Mesothelial cell of epicardium (in vitro differentiated cells): Measurements from ENCODE around the gene GYG1. TPM values are rescaled to one million over a fixed set of nuclear protein-coding genes. Genes with fewer than 3 reads are reported as not detected.

Source experiments
- DNase-seq, 2 experiments: peaks; one replicate each; pipeline ENCODE4 v3.0.0; 2021; ENCODE audit warnings: low spot score in 2 of 2; ENCODE audit not compliant: unreplicated experiment in 2 of 2
- H3K27ac Mint-ChIP-seq: 2 replicates; pipeline ENCODE4 v1.8.0; 2021; ENCODE audit warnings: mixed read lengths
- H3K27me3 Mint-ChIP-seq: 2 replicates; pipeline ENCODE4 v1.8.0; 2021; ENCODE audit warnings: low read depth, mixed read lengths
- H3K36me3 Mint-ChIP-seq: 2 replicates; pipeline ENCODE4 v1.8.0; 2021; ENCODE audit warnings: mixed read lengths
- H3K4me1 Mint-ChIP-seq: 2 replicates; pipeline ENCODE4 v1.8.0; 2021; ENCODE audit warnings: mixed read lengths
- H3K4me3 Mint-ChIP-seq: 2 replicates; pipeline ENCODE4 v1.8.0; 2021; ENCODE audit warnings: mild to moderate bottlenecking, moderate library complexity, mixed read lengths
- H3K9me3 Mint-ChIP-seq: 2 replicates; pipeline ENCODE4 v1.8.0; 2021; ENCODE audit warnings: mixed read lengths
- CTCF ChIP-seq: fragments of 200-600 bp; sonication (generic); IDR thresholded peaks from one replicate; pipeline ENCODE4 v1.5.0; 2021; ENCODE audit warnings: antibody characterized with exemption; ENCODE audit not compliant: unreplicated experiment
- total RNA-seq: library from RNA; stranded (reverse); gene quantifications from 3 replicates; pipeline ENCODE4 v1.2.1, GENCODE V29; 2021

Gene GYG1
- total RNA-seq, 1 donor from 2014 or later, result 20.9 TPM

- H3K36me3 Mint-ChIP-seq, result peaks cover 62% of the 10 kb centered on the region
- no peaks in the 10 kb centered on the region for H3K4me1 Mint-ChIP-seq
- H3K27ac Mint-ChIP-seq, result no peak overlapping the region
- no peak overlapping the region for H3K4me3 Mint-ChIP-seq
- DNase-seq, result no peak
- no peaks in the 10 kb centered on the region for H3K27me3 Mint-ChIP-seq
- H3K9me3 Mint-ChIP-seq, result peaks cover 6% of the 10 kb centered on the region
- no peak for TF ChIP-seq CTCF
These were observed 67.3 kb downstream of the GYG1 start for GRCh38 chr3:149058602-149059001.

DNA sequence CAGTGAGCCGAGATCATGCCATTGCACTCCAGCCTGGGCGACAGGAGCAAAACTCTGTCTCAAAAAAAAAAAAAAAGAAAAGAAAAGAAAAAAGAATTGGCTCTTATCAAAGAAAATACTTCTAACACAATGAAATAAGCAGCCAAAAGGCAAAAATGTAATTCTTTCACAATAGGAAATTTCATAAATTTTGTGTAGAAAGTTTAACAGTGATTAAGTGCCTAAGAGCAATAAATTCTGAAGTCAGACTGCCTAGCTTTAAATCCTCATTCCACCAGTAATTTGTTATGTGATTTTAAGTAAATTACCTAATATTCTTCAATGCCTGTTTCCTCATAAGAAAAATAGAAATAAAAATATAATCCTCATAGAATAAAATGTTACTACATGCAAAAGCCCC, 70.4 kb downstream of the GYG1 start:
- no peaks in the 10 kb centered on the region for H3K27me3 Mint-ChIP-seq
- no peak overlapping the region for H3K27ac Mint-ChIP-seq
- H3K36me3 Mint-ChIP-seq, result peaks cover 59% of the 10 kb centered on the region
- H3K4me3 Mint-ChIP-seq, result no peak overlapping the region
- DNase-seq, result no peak
- H3K4me1 Mint-ChIP-seq, result no peaks in the 10 kb centered on the region
- no peak for TF ChIP-seq CTCF
- no peaks in the 10 kb centered on the region for H3K9me3 Mint-ChIP-seq

GRCh38 chr3:149067883-149068282, 76.5 kb downstream of the GYG1 start:
- Mint-ChIP-seq H3K9me3 (no peaks in the 10 kb centered on the region), H3K4me1 (no peaks in the 10 kb centered on the region), H3K27me3 (no peaks in the 10 kb centered on the region), H3K27ac (no peak overlapping the region), H3K36me3 (peaks cover 43% of the 10 kb centered on the region), H3K4me3 (no peak overlapping the region)
- DNase-seq, result no peak
- no peak for TF ChIP-seq CTCF

Other genes with a start within 250 kb of the GYG1 start
- 11.5 to 16.2 TPM (median 11.9 TPM) in 3 replicates for gene CPB1, start 163.7 kb upstream of the GYG1 start, total RNA-seq
- 0.13 TPM in 1 of 3 replicates, not detected in the others for gene CPA3, start 126.2 kb upstream of the GYG1 start, total RNA-seq
- gene HLTF, start 95.0 kb downstream of the GYG1 start, total RNA-seq, result 42.0 to 48.4 TPM (median 44.2 TPM) in 3 replicates
- 28.6 to 30.8 TPM (median 29.7 TPM) in 3 replicates for gene HPS3, start 138.1 kb downstream of the GYG1 start, total RNA-seq
- gene CP, start 230.3 kb downstream of the GYG1 start, total RNA-seq, result 22.6 to 28.4 TPM (median 24.2 TPM) in 3 replicates